ENCODE data around the gene KCNA10.
"Not testable (repeated sequence)": the region's sequence is repeated elsewhere in the genome, so short reads cannot be mapped to it uniquely, and the experiment has no call there.

Gene KCNA10

GRCh38 chr1:110535985-110536384 lies 17.0 kb upstream of the KCNA10 start:
- DNase-seq (ENCODE audit: low read depth) = no peak

- no peak for DNase-seq (ENCODE audit: low read depth)
Observed at GRCh38 chr1:110533230-110533629, 14.3 kb upstream of the KCNA10 start.

- DNase-seq (ENCODE audit: low read depth) = no peak
Observed at GRCh38 chr1:110529011-110529410, 10.0 kb upstream of the KCNA10 start.

GRCh38 chr1:110526201-110526780 lies 7.3 kb upstream of the KCNA10 start:
- DNase-seq (ENCODE audit: low read depth) = no peak

- DNase-seq (ENCODE audit: low read depth) = peak; percentile 30
Observed at GRCh38 chr1:110525249-110525595, 6.2 kb upstream of the KCNA10 start.

GRCh38 chr1:110524311-110525248 lies 5.6 kb upstream of the KCNA10 start:
- DNase-seq (ENCODE audit: low read depth) = peak; percentile 14

DNA sequence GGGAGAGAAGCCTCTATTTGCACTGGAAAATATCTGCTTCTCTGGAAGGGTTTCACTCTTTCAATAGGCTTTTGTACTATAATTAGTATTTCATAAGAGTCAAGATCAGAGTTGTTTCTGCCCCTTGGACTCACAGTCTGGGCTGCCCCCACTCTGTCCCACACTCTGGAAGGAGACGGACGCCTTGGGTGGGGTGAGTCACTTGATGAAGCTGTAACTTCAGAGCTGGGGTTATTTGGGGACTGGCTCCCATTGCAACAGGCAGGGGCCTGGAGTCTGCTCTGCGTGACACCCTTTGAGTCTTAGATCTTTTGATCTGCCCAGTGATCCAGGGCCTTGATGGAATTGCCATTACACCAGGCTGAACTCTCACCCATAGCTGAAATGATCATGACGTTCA lies 4.0 kb upstream of the KCNA10 start:
- DNase-seq (ENCODE audit: low read depth) = no peak

DNA sequence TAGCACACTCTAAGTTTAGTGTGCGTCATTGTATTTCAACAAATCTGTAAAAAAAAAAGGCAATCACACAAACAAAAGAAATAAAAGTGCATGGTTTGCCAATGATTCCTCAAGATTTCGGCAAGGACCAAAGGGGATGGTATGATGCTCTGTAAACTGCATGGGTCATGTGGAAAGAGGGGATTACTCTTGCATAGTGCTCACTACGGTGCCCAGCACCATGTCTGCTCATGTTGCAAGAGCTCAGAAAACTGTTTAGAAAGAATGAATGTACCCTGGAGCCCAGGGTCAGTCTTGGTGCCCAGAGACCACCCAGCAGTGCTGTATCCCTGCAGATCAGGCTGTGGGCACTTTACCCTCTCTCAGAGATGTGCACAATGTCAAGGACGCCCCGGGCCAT lies 3.6 kb upstream of the KCNA10 start:
- no peak for DNase-seq (ENCODE audit: low read depth)

- no peak for DNase-seq (ENCODE audit: low read depth)
Observed at GRCh38 chr1:110520827-110521226, 1.9 kb upstream of the KCNA10 start.

GRCh38 chr1:110515891-110516290 lies 3.1 kb downstream of the KCNA10 start:
- DNase-seq (ENCODE audit: low read depth) = no peak

DNA sequence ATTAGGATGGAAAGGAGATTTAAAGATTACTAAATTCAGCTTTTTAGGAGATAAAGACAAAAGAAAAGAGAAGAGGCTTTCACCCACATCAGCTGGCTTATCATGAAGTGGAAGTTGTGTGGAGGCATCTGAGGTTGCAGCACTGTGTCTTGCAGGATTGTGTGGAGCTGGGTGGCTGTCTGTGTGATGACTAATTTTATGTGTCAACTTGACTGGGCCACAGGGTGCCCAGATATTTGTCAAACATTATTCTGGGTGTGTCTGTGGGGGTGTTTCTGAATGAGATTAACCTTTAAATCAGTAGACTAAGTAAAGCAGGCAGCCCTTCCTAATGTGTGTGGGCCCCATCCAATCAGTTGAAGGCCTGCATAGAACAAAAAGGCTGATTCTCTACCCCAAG lies 3.9 kb downstream of the KCNA10 start:
- DNase-seq (ENCODE audit: low read depth) = no peak

DNA sequence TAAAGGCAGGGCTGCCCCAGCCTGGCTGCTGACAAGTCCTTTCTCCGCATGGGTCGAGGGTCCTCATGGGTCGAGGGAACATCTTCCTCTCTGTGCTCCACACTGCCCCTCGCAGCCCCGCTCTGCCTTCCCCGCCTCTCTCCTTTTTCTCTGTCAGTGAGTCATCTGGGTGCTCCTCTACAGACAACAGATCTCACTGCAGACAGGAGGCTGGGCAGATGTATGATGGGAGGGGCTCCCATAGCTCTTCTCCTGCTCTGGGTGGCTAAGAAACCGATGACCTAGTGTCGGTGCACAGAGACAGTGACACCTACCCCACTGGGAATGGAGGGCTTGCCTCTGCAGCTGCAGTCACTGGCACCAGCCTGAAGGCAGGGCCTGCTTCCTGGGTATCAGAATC lies 5.5 kb downstream of the KCNA10 start:
- no peak for DNase-seq (ENCODE audit: low read depth)

DNA sequence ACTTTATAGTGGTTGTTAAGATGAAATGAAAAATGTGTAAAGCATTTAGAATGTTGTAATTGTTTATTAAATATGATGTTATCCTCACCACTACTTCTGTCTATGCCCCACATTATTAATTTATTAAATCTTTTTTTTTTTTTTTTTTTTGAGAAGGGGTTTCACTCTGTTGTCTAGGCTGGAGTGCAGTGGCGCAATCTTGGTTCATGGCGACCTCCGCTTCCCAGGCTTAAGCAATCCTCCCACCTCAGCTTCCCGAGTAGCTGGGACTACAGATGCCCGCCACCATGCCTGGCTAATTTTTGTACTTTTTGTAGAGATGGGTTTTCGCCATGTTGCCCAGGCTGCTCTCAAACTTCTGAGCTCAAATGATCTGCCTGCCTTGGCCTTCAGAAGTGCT lies 7.5 kb downstream of the KCNA10 start:
- no peak for DNase-seq (ENCODE audit: low read depth)

DNA sequence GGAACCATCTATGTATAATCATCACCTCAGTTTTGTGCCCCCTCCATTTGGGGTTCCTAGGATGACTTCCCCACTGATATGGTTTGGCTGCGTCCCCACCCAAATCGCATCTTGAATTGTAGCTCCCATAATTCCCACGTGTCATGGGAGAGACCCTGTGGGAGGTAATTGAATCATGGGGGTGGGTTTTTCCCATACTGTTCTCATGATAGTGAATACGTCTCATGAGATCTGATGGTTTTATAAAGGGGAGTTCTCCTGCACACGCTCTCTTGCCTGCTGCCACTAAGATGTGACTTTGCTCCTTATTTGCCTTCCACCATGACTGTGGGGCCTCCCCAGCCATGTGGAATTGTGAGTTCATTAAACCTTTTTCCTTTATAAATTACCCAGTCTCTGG lies 8.1 kb downstream of the KCNA10 start:
- DNase-seq (ENCODE audit: low read depth) = not testable (repeated sequence)

GRCh38 chr1:110509655-110510054 lies 9.3 kb downstream of the KCNA10 start:
- DNase-seq (ENCODE audit: low read depth) = no peak

GRCh38 chr1:110508028-110508940 lies 10.7 kb downstream of the KCNA10 start:
- no peak for DNase-seq (ENCODE audit: low read depth)

GRCh38 chr1:110506541-110506940 lies 12.4 kb downstream of the KCNA10 start:
- DNase-seq (ENCODE audit: low read depth) = no peak

- DNase-seq (ENCODE audit: low read depth) = no peak
Observed at GRCh38 chr1:110505596-110505995, 13.4 kb downstream of the KCNA10 start.

- no peak for DNase-seq (ENCODE audit: low read depth)
Observed at GRCh38 chr1:110504226-110504625, 14.7 kb downstream of the KCNA10 start.

DNA sequence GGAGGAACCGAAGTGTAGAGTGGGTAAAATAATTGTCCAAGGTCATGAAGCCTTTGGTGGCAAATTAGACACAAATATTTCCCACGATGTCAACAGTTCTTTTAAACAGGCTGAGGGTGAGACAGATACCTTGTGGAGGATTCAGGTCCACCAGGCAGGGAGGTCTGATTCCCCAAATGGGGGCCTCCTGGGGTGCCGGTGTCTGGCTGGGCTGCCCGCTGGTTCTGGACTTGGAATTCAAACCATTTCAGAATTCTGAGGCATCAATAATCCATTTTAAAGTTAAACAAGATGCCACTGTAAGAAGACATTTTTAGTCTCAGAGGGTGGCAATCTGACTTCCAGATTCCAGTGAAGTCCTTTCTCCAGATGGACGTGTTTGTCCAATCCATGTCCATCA lies 15.5 kb downstream of the KCNA10 start:
- DNase-seq (ENCODE audit: low read depth) = no peak

DNA sequence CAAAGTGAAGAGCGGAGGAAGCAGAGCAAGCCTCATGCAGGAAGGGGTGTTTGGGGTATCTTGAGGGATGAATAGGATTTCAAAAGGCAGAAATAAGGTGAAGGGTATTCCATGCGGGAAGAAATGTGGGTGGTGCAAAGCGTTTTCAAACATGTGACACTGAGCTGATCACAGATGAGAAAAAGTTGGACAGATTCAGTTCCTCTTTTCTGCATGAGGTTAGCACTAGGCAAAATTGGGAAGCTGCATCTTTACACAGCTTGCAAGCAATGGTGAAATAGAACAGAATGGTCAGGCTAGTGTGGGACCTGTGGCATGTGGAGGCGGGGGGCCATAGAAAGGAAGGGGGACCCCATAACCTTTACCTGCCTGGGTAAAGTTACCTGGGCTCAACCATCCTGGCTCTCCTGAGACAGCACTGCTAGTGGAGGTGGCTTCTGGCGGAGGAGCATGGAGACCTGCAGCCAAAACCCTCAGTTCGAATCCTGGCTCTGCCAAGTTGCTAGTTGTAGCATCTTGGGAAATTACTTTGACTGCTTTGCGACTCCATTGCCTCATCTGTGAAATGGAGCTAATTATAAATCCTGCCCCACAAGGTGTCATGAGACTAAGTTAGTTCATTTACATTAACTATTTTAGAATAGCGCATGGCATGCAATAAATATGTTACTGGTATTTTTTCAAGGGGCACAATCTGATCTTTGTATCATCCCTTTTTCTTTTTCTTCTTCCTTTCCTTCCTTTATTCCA lies 16.4 kb downstream of the KCNA10 start:
- no peak for DNase-seq (ENCODE audit: low read depth)
